Astrocyte (in vitro differentiated cells and primary cell): ENCODE results near the gene PSEN1. TPM values are rescaled to one million over a fixed set of nuclear protein-coding genes. Genes with fewer than 3 reads are reported as not detected.

ENCODE experiments used
- DNase-seq: peaks from one replicate; pipeline ENCODE4 v3.0.0-alpha.2; 2010; ENCODE audit warnings: low read depth
- FAIRE-seq: peaks from 2 replicates; lab custom pipeline; 2011; peaks lifted over from hg19 to GRCh38; lab: Jason Lieb, UNC
- H2AFZ ChIP-seq: 2 replicates; pipeline ENCODE4 v1.6.0; 2012; ENCODE audit warnings: low read depth, low read length, inconsistent platforms
- H3K27ac ChIP-seq: 2 replicates; pipeline ENCODE4 v1.5.1; 2011; ENCODE audit warnings: low read depth, low read length, inconsistent platforms
- H3K27me3 ChIP-seq: 2 replicates; pipeline ENCODE4 v1.6.0; 2011; ENCODE audit warnings: low read length, inconsistent platforms; ENCODE audit not compliant: insufficient read depth
- H3K36me3 ChIP-seq: 2 replicates; pipeline ENCODE4 v1.5.1; 2011; ENCODE audit warnings: low read length, inconsistent platforms; ENCODE audit not compliant: insufficient read depth
- H3K4me1 ChIP-seq: 2 replicates; pipeline ENCODE4 v1.5.1; 2011; ENCODE audit warnings: low read length, inconsistent platforms; ENCODE audit not compliant: insufficient read depth
- H3K4me2 ChIP-seq: 2 replicates; pipeline ENCODE4 v1.6.0; 2012; ENCODE audit warnings: low read length, inconsistent platforms
- H3K4me3 ChIP-seq: 2 replicates; pipeline ENCODE4 v1.5.1; 2011; ENCODE audit warnings: low read depth, mild to moderate bottlenecking, low read length, inconsistent platforms; ENCODE audit not compliant: insufficient read depth
- H3K79me2 ChIP-seq: 2 replicates; pipeline ENCODE4 v1.6.0; 2012; ENCODE audit warnings: mild to moderate bottlenecking, low read length, inconsistent platforms; ENCODE audit not compliant: insufficient read depth
- H3K9ac ChIP-seq: 2 replicates; pipeline ENCODE4 v1.6.0; 2012; ENCODE audit warnings: mild to moderate bottlenecking, low read length, inconsistent platforms
- H3K9me3 ChIP-seq: 2 replicates; pipeline ENCODE4 v1.5.1; 2012; ENCODE audit warnings: low read depth, mild to moderate bottlenecking, low read length, inconsistent platforms; ENCODE audit not compliant: insufficient read depth
- H4K20me1 ChIP-seq: 2 replicates; pipeline ENCODE4 v1.6.0; 2012; ENCODE audit warnings: low read length, inconsistent platforms; ENCODE audit not compliant: insufficient read depth
- H3K27ac Mint-ChIP-seq: one replicate; pipeline ENCODE4 v1.8.0; 2021; ENCODE audit warnings: mild to moderate bottlenecking, mixed read lengths; ENCODE audit not compliant: unreplicated experiment
- H3K27me3 Mint-ChIP-seq: one replicate; pipeline ENCODE4 v1.8.0; 2021; ENCODE audit warnings: low read depth, mixed read lengths; ENCODE audit not compliant: unreplicated experiment
- H3K36me3 Mint-ChIP-seq: one replicate; pipeline ENCODE4 v1.8.0; 2021; ENCODE audit warnings: low read depth, mixed read lengths; ENCODE audit not compliant: unreplicated experiment
- H3K4me1 Mint-ChIP-seq: one replicate; pipeline ENCODE4 v1.8.0; 2021; ENCODE audit warnings: low read depth, mixed read lengths; ENCODE audit not compliant: unreplicated experiment
- H3K4me3 Mint-ChIP-seq: one replicate; pipeline ENCODE4 v1.8.0; 2021; ENCODE audit warnings: mild to moderate bottlenecking, moderate library complexity, mixed read lengths; ENCODE audit not compliant: unreplicated experiment
- H3K9me3 Mint-ChIP-seq: one replicate; pipeline ENCODE4 v1.8.0; 2021; ENCODE audit warnings: mild to moderate bottlenecking, mixed read lengths; ENCODE audit not compliant: unreplicated experiment
- EZH2 ChIP-seq: IDR thresholded peaks from 2 replicates; pipeline ENCODE4 v1.6.1; 2012; ENCODE audit warnings: mild to moderate bottlenecking, low read length, inconsistent platforms; ENCODE audit not compliant: insufficient read depth
- total RNA-seq: library from RNA; stranded (reverse); gene quantifications from 2 replicates; pipeline ENCODE4 v1.2.1, GENCODE V29; 2021
- TF ChIP-seq, protein P1 (sequence below): IDR thresholded peaks from 2 replicates; pipeline ENCODE4 v1.5.1; 2011; ENCODE audit warnings: low read depth, mild to moderate bottlenecking, inconsistent platforms, low read length, moderate library complexity; ENCODE audit not compliant: insufficient read depth

PSEN1 gene
- total RNA-seq, 1 donor from 2014 or later, result 89.5 TPM

DNA sequence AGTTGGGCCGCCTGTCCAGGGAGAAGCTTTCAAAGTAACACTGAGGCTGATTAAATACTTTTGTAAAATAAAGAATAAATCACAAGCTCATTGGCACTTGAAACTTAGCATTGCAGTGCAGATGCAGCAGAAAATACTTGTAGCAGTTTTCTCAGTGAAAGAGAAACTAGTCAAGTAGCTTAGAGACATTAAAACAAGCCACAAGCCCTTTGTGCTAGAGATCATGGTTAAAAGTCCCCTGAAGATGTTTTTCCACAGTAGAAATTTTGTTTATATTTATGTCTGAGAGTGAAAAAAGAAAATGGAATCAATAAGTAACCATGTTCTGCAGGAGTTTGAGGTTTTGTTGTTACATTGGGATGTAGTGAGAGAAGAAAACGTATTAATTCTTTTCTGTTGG lies 5.9 kb downstream of the PSEN1 start:
- Histone ChIP-seq H3K27me3 (no peaks in the 10 kb centered on the region), H3K79me2 (peaks cover 84% of the 10 kb centered on the region), H3K4me1 (peaks cover 8% of the 10 kb centered on the region), H3K9me3 (no peaks in the 10 kb centered on the region), H4K20me1 (peaks cover 58% of the 10 kb centered on the region), H3K4me3 (no peak overlapping the region), H3K27ac (no peak overlapping the region), H3K36me3 (no peaks in the 10 kb centered on the region), H3K9ac (no peak overlapping the region), H2AFZ (no peak overlapping the region), H3K4me2 (no peak overlapping the region)
- Mint-ChIP-seq H3K27me3 (no peaks in the 10 kb centered on the region), H3K27ac (no peak overlapping the region), H3K36me3 (peaks cover 2% of the 10 kb centered on the region), H3K4me1 (peaks cover 38% of the 10 kb centered on the region), H3K4me3 (no peak overlapping the region), H3K9me3 (no peaks in the 10 kb centered on the region)
- TF ChIP-seq, protein P1, sequence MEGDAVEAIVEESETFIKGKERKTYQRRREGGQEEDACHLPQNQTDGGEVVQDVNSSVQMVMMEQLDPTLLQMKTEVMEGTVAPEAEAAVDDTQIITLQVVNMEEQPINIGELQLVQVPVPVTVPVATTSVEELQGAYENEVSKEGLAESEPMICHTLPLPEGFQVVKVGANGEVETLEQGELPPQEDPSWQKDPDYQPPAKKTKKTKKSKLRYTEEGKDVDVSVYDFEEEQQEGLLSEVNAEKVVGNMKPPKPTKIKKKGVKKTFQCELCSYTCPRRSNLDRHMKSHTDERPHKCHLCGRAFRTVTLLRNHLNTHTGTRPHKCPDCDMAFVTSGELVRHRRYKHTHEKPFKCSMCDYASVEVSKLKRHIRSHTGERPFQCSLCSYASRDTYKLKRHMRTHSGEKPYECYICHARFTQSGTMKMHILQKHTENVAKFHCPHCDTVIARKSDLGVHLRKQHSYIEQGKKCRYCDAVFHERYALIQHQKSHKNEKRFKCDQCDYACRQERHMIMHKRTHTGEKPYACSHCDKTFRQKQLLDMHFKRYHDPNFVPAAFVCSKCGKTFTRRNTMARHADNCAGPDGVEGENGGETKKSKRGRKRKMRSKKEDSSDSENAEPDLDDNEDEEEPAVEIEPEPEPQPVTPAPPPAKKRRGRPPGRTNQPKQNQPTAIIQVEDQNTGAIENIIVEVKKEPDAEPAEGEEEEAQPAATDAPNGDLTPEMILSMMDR, result no peak
- no peak for TF ChIP-seq EZH2
- FAIRE-seq, result no peak
- DNase-seq, result no peak

DNA sequence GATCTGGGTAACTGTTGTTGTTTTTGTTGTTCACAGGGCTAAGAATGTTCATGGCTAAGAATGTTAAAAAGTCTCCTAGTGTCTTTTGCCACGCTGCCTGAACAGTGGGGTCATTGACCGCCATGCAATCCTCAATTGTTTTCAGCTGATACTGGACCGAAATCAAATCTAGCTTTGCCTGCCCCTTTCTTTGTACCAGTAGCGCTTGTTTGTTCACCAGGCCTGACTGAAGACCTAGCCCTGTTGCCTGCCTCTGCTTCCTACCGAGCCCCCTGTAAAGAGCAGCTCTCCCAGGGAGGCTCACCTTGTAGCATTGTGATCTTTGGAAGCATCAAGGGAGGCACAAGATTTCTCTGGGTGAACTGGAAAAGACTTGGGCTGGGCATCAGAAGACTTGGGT lies 6.7 kb downstream of the PSEN1 start:
- TF ChIP-seq, protein P1, result no peak
- TF ChIP-seq EZH2, result no peak
- Mint-ChIP-seq H3K4me1 (peaks cover 43% of the 10 kb centered on the region), H3K36me3 (peaks cover 2% of the 10 kb centered on the region), H3K27me3 (no peaks in the 10 kb centered on the region), H3K27ac (no peak overlapping the region), H3K4me3 (peak overlapping the region; percentile 4), H3K9me3 (no peaks in the 10 kb centered on the region)
- Histone ChIP-seq H3K9me3 (no peaks in the 10 kb centered on the region), H3K79me2 (peaks cover 78% of the 10 kb centered on the region), H3K4me2 (no peak overlapping the region), H3K36me3 (no peaks in the 10 kb centered on the region), H3K27ac (no peak overlapping the region), H3K9ac (no peak overlapping the region), H3K4me3 (no peak overlapping the region), H4K20me1 (peaks cover 62% of the 10 kb centered on the region), H2AFZ (no peak overlapping the region), H3K4me1 (peaks cover 8% of the 10 kb centered on the region), H3K27me3 (no peaks in the 10 kb centered on the region)
- FAIRE-seq, result no peak
- DNase-seq, result no peak

DNA sequence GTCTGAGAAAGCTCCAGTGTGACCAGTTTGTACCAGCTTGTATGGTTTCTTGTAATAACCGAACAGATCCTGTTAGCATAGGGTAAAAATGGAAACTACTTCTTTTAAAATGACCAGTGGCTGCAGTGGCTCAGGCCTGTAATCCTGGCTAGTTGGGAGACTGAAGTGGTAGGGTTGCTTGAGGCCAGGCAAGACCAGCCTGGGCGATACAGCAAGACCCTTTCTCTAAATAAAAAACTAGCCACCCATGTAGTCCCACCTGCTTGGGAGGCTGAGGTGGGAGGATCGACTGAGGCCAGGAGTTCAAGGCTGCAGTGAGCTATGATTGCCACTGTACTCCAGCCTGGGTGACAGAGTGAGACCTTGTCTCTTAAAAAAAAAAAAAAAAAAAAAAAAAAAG lies 7.3 kb downstream of the PSEN1 start:
- H3K79me2 ChIP-seq, result peaks cover 78% of the 10 kb centered on the region
- H3K9ac ChIP-seq, result no peak overlapping the region
- no peaks in the 10 kb centered on the region for H3K9me3 ChIP-seq
- H3K27ac ChIP-seq, result no peak overlapping the region
- no peaks in the 10 kb centered on the region for H3K27me3 Mint-ChIP-seq
- DNase-seq (no peak), FAIRE-seq (no peak)
- H4K20me1 ChIP-seq, result peaks cover 65% of the 10 kb centered on the region
- no peaks in the 10 kb centered on the region for H3K36me3 ChIP-seq
- H3K4me2 ChIP-seq, result no peak overlapping the region
- peak overlapping the region; percentile 4 for H3K4me3 Mint-ChIP-seq
- H3K36me3 Mint-ChIP-seq, result peaks cover 2% of the 10 kb centered on the region
- no peak overlapping the region for H3K4me3 ChIP-seq
- H3K9me3 Mint-ChIP-seq, result no peaks in the 10 kb centered on the region
- H3K4me1 ChIP-seq, result peaks cover 10% of the 10 kb centered on the region
- TF ChIP-seq, protein P1, result no peak
- no peak for TF ChIP-seq EZH2
- no peaks in the 10 kb centered on the region for H3K27me3 ChIP-seq
- peaks cover 49% of the 10 kb centered on the region for H3K4me1 Mint-ChIP-seq
- H3K27ac Mint-ChIP-seq, result no peak overlapping the region
- H2AFZ ChIP-seq, result no peak overlapping the region
